SU-DHL-6 (cell line): ENCODE data around the gene TPSB2.

ENCODE experiments used
- H2AFZ ChIP-seq: fragments of 200-600 bp; sonication (generic); 2 replicates; pipeline ENCODE4 v1.6.1; 2014; ENCODE audit warnings: low read depth, mild to moderate bottlenecking, moderate library complexity, mixed read lengths, antibody characterized with exemption, low read length; ENCODE audit not compliant: severe bottlenecking
- H3F3A ChIP-seq: fragments of 200-600 bp; shearing (Covaris generic); 2 replicates; pipeline ENCODE4 v1.6.0; 2016; ENCODE audit warnings: antibody characterized with exemption, mild to moderate bottlenecking; ENCODE audit not compliant: insufficient read depth
- H3K27ac ChIP-seq: fragments of 200-600 bp; sonication (generic); 2 replicates; pipeline ENCODE4 v1.5.1; 2016; ENCODE audit warnings: low read depth, mild to moderate bottlenecking, low read length, moderate library complexity, mixed read lengths
- H3K27me3 ChIP-seq: fragments of 200-600 bp; sonication (generic), shearing (Covaris generic); 2 replicates; pipeline ENCODE4 v1.6.0; 2014; ENCODE audit warnings: mild to moderate bottlenecking, low read length
- H3K36me3 ChIP-seq: fragments of 200-600 bp; sonication (generic); 2 replicates; pipeline ENCODE4 v1.6.1; 2014; ENCODE audit warnings: mild to moderate bottlenecking, low read length, mixed read lengths
- H3K4me2 ChIP-seq: fragments of 300-600, 200-600 bp; shearing (Covaris generic), sonication (generic); 2 replicates; pipeline ENCODE4 v1.6.0; 2014; ENCODE audit warnings: low read length, low read depth, mild to moderate bottlenecking; ENCODE audit not compliant: poor library complexity, severe bottlenecking
- H3K4me3 ChIP-seq: fragments of 200-600 bp; sonication (generic); 2 replicates; pipeline ENCODE4 v1.5.1; 2014; ENCODE audit warnings: antibody characterized with exemption, low read length, mild to moderate bottlenecking, mixed read lengths; ENCODE audit not compliant: insufficient read depth, poor library complexity, severe bottlenecking
- H3K79me2 ChIP-seq: fragments of 200-600 bp; sonication (generic); 2 replicates; pipeline ENCODE4 v1.6.1; 2014; ENCODE audit warnings: mild to moderate bottlenecking, low read length, moderate library complexity; ENCODE audit not compliant: insufficient read depth
- H3K9ac ChIP-seq: fragments of 200-600 bp; sonication (generic); 2 replicates; pipeline ENCODE4 v1.7.0; 2014; ENCODE audit warnings: mild to moderate bottlenecking, low read length
- H3K9me2 ChIP-seq: fragments of 200-600 bp; sonication (generic); replicated peaks from 2 replicates; pipeline ENCODE4 v1.6.1; 2014; ENCODE audit warnings: low read length; ENCODE audit not compliant: insufficient read depth
- H3K9me3 ChIP-seq: fragments of 200-600 bp; sonication (generic); 2 replicates; pipeline ENCODE4 v1.6.1; 2014; ENCODE audit warnings: low read length, mixed read lengths; ENCODE audit not compliant: insufficient read depth
- H4K20me1 ChIP-seq: fragments of 200-600 bp; sonication (generic); 2 replicates; pipeline ENCODE4 v1.6.1; 2014; ENCODE audit warnings: low read depth, mild to moderate bottlenecking, antibody characterized with exemption, low read length, moderate library complexity, mixed read lengths
- EZH2phosphoT487 ChIP-seq: fragments of 200-600 bp; sonication (generic), shearing (Covaris generic); conservative IDR thresholded peaks from 2 replicates; pipeline ENCODE4 v1.6.1; 2018; ENCODE audit warnings: mild to moderate bottlenecking, antibody characterized with exemption, low read length, moderate library complexity, mixed read lengths
- TF ChIP-seq, protein P1 (sequence below): fragments of 200-600 bp; sonication (generic); IDR thresholded peaks from one replicate; pipeline ENCODE4 v1.5.1; 2017; ENCODE audit warnings: antibody characterized with exemption, mild to moderate bottlenecking, low read length, moderate library complexity; ENCODE audit not compliant: insufficient read depth, poor library complexity, severe bottlenecking

The TPSB2 gene

DNA sequence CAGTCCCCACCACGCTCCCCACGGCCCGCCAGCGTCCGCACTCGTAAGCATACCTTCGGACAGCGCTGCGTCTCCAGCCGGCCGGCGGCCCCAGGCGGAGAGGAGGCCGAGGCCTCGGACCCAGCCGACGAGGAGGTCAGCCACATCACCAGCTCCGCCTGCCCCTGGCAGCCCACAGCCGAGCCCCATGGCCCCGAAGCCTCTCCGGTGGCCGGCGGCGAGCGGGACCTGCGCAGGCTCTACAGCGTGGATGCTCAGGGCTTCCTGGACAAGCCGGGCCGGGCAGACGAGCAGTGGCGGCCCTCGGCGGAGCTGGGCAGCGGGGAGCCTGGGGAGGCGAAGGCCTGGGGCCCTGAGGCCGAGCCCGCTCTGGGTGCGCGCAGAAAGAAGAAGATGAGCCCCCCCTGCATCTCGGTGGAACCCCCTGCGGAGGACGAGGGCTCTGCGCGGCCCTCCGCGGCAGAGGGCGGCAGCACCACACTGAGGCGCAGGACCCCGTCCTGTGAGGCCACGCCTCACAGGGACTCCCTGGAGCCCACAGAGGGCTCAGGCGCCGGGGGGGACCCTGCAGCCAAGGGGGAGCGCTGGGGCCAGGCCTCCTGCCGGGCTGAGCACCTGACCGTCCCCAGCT lies 9.8 kb downstream of the TPSB2 start:
- H4K20me1 ChIP-seq: no peaks in the 10 kb centered on the region
- H3K79me2 ChIP-seq: no peaks in the 10 kb centered on the region
- H3K27me3 ChIP-seq: no peaks in the 10 kb centered on the region
- no peaks in the 10 kb centered on the region for H3F3A ChIP-seq
- H2AFZ ChIP-seq: no peak overlapping the region
- H3K36me3 ChIP-seq: no peaks in the 10 kb centered on the region
- H3K9me3 ChIP-seq: no peaks in the 10 kb centered on the region
- no peak overlapping the region for H3K27ac ChIP-seq
- no peak overlapping the region for H3K4me2 ChIP-seq
- no peak overlapping the region for H3K9ac ChIP-seq
- no peak overlapping the region for H3K4me3 ChIP-seq
- H3K9me2 ChIP-seq: no peaks in the 10 kb centered on the region
- no peak for TF ChIP-seq EZH2phosphoT487
- TF ChIP-seq, protein P1, sequence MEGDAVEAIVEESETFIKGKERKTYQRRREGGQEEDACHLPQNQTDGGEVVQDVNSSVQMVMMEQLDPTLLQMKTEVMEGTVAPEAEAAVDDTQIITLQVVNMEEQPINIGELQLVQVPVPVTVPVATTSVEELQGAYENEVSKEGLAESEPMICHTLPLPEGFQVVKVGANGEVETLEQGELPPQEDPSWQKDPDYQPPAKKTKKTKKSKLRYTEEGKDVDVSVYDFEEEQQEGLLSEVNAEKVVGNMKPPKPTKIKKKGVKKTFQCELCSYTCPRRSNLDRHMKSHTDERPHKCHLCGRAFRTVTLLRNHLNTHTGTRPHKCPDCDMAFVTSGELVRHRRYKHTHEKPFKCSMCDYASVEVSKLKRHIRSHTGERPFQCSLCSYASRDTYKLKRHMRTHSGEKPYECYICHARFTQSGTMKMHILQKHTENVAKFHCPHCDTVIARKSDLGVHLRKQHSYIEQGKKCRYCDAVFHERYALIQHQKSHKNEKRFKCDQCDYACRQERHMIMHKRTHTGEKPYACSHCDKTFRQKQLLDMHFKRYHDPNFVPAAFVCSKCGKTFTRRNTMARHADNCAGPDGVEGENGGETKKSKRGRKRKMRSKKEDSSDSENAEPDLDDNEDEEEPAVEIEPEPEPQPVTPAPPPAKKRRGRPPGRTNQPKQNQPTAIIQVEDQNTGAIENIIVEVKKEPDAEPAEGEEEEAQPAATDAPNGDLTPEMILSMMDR: no peak

DNA sequence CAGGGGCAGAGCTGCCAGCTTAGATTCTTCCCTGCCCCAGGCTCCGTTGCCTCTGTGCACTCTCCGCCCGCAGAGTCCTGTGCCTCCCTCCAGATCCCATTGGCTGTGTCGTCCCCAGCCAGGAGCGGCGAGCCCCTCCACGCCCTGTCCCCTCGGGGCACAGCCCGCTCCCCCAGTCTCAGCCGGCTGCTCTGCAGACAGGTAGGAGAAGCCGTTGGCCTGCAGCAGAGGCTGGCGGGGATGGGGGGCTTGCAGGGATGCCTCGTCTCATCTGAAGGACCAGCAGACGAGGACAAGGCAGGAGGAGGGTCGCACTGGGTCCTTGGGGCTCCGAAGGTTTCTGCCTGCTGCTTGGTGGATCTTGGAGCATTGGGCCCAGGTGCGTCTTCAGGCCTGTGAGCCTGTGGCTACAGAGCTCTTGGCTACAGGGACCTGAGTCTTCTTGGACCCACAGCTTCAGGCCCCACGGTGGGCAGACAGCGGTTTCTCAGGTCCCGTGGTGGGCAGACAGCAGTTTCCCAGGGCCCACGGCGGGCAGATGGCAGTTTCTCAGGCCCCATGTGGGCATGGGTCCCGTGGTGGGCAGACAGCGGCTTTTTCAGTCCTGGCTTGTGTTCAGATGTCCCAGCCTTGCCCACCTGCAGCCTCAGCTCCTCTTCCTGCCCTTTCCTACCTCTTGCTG lies 10.9 kb downstream of the TPSB2 start:
- no peak for TF ChIP-seq EZH2phosphoT487
- TF ChIP-seq, protein P1: no peak
- Histone ChIP-seq H3K4me2 (no peak overlapping the region), H3K27me3 (no peaks in the 10 kb centered on the region), H3K4me3 (no peak overlapping the region), H3K36me3 (no peaks in the 10 kb centered on the region), H3F3A (no peaks in the 10 kb centered on the region), H4K20me1 (no peaks in the 10 kb centered on the region), H3K79me2 (no peaks in the 10 kb centered on the region), H3K9ac (no peak overlapping the region), H2AFZ (no peak overlapping the region), H3K27ac (no peak overlapping the region), H3K9me2 (no peaks in the 10 kb centered on the region), H3K9me3 (no peaks in the 10 kb centered on the region)

DNA sequence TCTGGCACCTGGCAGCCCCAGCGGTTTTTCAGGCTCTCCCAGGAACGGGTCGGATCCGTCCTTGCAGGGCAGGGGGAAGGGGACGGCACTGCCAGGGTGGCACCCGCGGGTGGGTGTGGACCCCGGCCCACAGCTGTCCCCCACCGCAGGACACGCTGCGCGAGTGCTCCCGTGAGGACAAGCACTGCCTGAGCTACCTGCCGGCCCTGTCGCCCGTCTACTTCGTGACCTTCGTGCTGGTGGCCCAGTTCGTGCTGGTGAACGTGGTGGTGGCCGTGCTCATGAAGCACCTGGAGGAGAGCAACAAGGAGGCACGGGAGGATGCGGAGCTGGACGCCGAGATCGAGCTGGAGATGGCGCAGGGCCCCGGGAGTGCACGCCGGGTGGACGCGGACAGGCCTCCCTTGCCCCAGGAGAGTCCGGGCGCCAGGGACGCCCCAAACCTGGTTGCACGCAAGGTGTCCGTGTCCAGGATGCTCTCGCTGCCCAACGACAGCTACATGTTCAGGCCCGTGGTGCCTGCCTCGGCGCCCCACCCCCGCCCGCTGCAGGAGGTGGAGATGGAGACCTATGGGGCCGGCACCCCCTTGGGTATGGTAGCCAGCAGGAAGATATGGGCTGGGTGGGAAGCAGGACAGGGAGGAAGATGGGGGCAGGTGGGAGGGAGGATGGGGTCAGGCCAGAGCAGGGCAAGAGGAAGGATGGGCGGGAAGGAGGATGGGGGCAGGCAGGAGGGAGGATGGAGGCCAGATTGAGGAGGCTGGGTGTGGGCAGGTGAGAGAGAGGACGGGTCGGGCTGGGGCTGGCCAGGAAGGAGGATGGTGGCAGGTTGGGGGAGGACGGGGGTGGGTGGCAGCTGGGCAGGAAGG lies 11.7 kb downstream of the TPSB2 start:
- TF ChIP-seq, protein P1: no peak
- TF ChIP-seq EZH2phosphoT487: no peak
- no peaks in the 10 kb centered on the region for H3K9me3 ChIP-seq
- no peak overlapping the region for H3K4me2 ChIP-seq
- H3K9ac ChIP-seq: no peak overlapping the region
- no peak overlapping the region for H3K27ac ChIP-seq
- no peaks in the 10 kb centered on the region for H3F3A ChIP-seq
- no peaks in the 10 kb centered on the region for H3K79me2 ChIP-seq
- no peaks in the 10 kb centered on the region for H3K9me2 ChIP-seq
- H3K4me3 ChIP-seq: no peak overlapping the region
- H3K36me3 ChIP-seq: no peaks in the 10 kb centered on the region
- H2AFZ ChIP-seq: no peak overlapping the region
- no peaks in the 10 kb centered on the region for H4K20me1 ChIP-seq
- no peaks in the 10 kb centered on the region for H3K27me3 ChIP-seq
